ENCODE measurements around the gene RINL. TPM values are rescaled to one million over a fixed set of nuclear protein-coding genes. Genes with fewer than 3 reads are reported as not detected.

Gene RINL
- polyA plus RNA-seq, 1 experiment = 1.6 TPM

DNA sequence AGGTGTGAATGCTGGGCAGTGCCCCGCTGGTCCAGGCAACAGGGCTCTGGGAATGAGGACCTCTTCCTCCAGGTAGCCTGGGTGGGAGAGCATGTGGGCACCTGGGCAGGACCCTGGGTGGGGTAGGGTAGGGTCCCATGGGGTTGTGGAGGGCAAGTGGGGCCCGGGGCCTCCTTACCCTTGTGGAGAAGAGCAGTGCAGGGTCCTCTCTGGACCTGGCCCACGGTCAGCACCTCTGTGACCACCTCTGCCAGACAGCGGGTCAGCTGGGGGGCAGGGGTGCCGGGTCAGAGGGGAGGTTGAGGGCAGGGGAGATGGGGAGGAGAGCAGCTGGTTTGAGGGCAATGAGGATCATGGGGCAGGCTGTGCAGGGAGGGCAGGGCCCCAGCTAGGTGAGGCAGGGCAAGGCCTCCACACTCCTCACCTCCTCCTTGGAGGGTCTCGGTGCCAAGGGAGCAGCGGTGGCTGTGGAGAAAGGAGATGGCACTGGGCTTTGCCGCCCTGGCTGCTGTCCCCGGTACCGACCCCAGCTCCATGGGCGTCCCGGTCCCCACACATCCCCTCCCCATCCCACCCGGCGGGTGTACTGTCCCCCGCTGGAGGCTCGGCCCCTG, 33.4 kb upstream of the RINL start:
- no peak overlapping the region for H3K4me3 ChIP-seq (ENCODE audit: low read depth, low read length)
- ChIA-PET CTCF (interaction anchor here (1.1 kb wide), 1 partner anchor 24 kb away, joined by 5 read pairs; no protein-coding TSS in a partner anchor), POLR2A (interaction anchor here (0.6 to 1.4 kb wide), 2 partner anchors 20 to 62 kb away, joined by 3 to 5 read pairs; no protein-coding TSS in a partner anchor)
- DNase-seq (ENCODE audit: low read depth, low spot score) = no peak
- H3K27me3 ChIP-seq (ENCODE audit: control insufficient read depth, insufficient read depth, low read length) = peaks cover 10% of the 10 kb centered on the region
- H3K27ac ChIP-seq (ENCODE audit: low read depth, low read length) = no peak overlapping the region
- peaks cover 12% of the 10 kb centered on the region for H3K9me3 ChIP-seq (ENCODE audit: control insufficient read depth, insufficient read depth, low read length)
- TF ChIP-seq CTCF (IDR thresholded peaks at IDR 0.05; ENCODE audit: low read depth, low read length) = no peak

DNA sequence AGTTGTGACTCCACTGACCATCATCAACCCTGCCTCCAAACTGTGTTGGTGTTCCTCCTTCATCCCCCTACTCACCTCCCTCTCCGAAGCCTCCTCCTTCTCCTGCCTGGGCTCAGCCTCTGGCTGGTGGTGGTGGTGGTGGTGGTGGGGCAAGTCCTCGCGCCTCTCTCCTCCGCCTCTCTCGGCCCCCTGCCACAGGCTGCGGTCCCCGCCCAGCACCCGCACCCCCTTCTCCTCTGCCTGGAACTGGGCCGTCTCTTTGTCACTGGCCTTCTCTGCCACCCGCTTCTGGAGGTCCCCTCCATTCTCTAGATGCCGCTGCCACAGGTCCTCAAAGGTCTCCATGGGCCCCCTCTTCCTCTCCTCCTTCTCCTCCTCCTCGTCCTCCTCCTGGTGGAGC, 32.4 kb upstream of the RINL start:
- DNase-seq (ENCODE audit: low read depth, low spot score) = no peak
- H3K27ac ChIP-seq (ENCODE audit: low read depth, low read length) = no peak overlapping the region
- H3K4me3 ChIP-seq (ENCODE audit: low read depth, low read length) = no peak overlapping the region
- POLR2A ChIA-PET = no interaction called here
- CTCF ChIA-PET = no interaction called here
- no peak for TF ChIP-seq CTCF (IDR thresholded peaks at IDR 0.05; ENCODE audit: low read depth, low read length)
- peaks cover 12% of the 10 kb centered on the region for H3K9me3 ChIP-seq (ENCODE audit: control insufficient read depth, insufficient read depth, low read length)
- H3K27me3 ChIP-seq (ENCODE audit: control insufficient read depth, insufficient read depth, low read length) = peaks cover 10% of the 10 kb centered on the region

DNA sequence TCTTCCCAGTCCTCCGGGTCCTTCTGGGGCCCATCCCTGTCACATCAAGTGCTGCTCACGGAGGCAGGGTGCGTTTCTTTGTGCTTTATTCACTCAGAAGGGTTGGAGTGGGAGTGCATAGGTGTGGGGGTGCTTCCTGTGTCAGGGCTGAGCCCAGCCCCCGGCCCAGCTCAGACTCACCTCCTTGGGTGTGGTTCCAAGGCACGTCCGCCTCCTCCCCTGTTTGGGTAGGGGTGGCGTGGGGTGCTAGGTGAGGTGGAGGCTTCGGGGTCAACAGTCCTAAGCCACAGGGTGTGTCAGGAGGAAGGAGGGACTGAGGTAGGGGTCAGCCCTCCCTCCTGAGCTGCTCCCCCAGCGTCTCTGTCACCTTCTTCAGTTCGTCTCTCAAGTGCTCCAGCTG, 30.8 kb upstream of the RINL start:
- ChIA-PET CTCF (no interaction called here), POLR2A (no interaction called here)
- H3K9me3 ChIP-seq (ENCODE audit: control insufficient read depth, insufficient read depth, low read length) = peaks cover 12% of the 10 kb centered on the region
- no peak for DNase-seq (ENCODE audit: low read depth, low spot score)
- TF ChIP-seq CTCF (IDR thresholded peaks at IDR 0.05; ENCODE audit: low read depth, low read length) = no peak
- peaks cover 10% of the 10 kb centered on the region for H3K27me3 ChIP-seq (ENCODE audit: control insufficient read depth, insufficient read depth, low read length)
- no peak overlapping the region for H3K27ac ChIP-seq (ENCODE audit: low read depth, low read length)
- no peak overlapping the region for H3K4me3 ChIP-seq (ENCODE audit: low read depth, low read length)

GRCh38 chr19:38907670-38908069, 29.6 kb upstream of the RINL start:
- CTCF ChIA-PET = interaction anchor here (2.4 kb wide), 1 partner anchor 23 kb away, joined by 8 read pairs; the partner anchor contains the start of genes MRPS12 and SARS2
- POLR2A ChIA-PET = no interaction called here

More at GRCh38 chr19:38907670-38908069, 29.6 kb upstream of the RINL start:
- Histone ChIP-seq H3K9me3 (ENCODE audit: control insufficient read depth, insufficient read depth, low read length) (peaks cover 12% of the 10 kb centered on the region), H3K27me3 (ENCODE audit: control insufficient read depth, insufficient read depth, low read length) (peaks cover 10% of the 10 kb centered on the region), H3K4me3 (ENCODE audit: low read depth, low read length) (no peak overlapping the region), H3K27ac (ENCODE audit: low read depth, low read length) (no peak overlapping the region)
- DNase-seq (ENCODE audit: low read depth, low spot score) = no peak
- no peak for TF ChIP-seq CTCF (IDR thresholded peaks at IDR 0.05; ENCODE audit: low read depth, low read length)

Measured in AG04450 (cell line).